ENCODE measurements around the gene SHC1.

GRCh38 chr1:154989195-154989860 lies 18.8 kb upstream of the SHC1 start:
- TF ChIP-seq CTCF (IDR thresholded peaks at IDR 0.05), result no peak
- TF ChIP-seq POLR2A (IDR thresholded peaks at IDR 0.05), result no peak

Data from thyroid gland (tissue), 4 donors.